ENCODE results near the gene LDB2. TPM values are rescaled to one million over a fixed set of nuclear protein-coding genes. Genes with fewer than 3 reads are reported as not detected.

Gene LDB2
- total and polyA plus RNA-seq, 4 donors = 11.0 to 128 (median 55.7) TPM

DNA sequence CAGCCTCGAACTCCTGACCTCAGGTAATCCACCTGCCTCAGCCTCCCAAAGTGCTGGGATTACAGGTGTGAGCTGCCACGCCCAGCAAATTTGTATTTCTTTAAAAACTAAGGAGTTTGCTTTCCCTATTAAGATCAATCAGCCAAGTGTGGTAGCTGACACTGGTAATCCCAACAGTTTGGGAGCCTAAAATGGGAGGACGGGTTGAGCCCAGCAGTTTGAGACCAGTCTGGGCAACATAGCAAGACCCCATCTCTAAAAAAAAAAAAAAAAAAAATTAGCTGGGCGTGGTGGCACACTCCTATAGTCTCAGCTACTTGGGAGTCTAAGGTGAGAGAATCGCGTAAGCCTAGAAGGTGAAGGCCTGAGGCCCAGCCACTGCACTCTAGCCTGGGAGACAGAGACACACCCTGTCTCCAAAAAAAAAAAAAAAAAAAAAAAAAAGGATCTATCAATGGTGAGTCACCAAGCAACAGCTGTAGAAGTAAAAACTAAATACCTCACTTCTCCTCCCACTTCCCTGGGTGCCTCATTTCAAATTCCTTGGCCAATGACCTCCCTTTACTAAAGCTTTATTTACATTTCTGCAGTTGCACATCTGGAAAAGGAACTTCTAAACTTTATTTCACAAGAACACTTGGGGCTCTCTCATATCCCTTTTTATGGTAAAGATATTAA, 54.5 kb downstream of the LDB2 start:
- WGBS, 2 donors = 92 to 96% methylated on average over 6 of the region's 6 CpGs
- H3K4me3 ChIP-seq (ENCODE audit: low read length in 2 of 2) = no peak overlapping the region
- H3K27ac ChIP-seq (ENCODE audit: low read depth in 1 of 2, low read length in 2 of 2) = no peak overlapping the region
- H3K27me3 ChIP-seq (ENCODE audit: control insufficient read depth in 1 of 2, insufficient read depth in 2 of 2, low read length in 1 of 2) = no peaks in the 10 kb centered on the region
- H3K36me3 ChIP-seq (ENCODE audit: control insufficient read depth in 1 of 2, insufficient read depth in 2 of 2, low read length in 1 of 2) = no peaks in the 10 kb centered on the region
- H3K9me3 ChIP-seq (ENCODE audit: control insufficient read depth, low read length) = peaks cover 2% of the 10 kb centered on the region
- intact Hi-C loops (cut with DNase I) = no loop called here
- ATAC-seq (ENCODE audit: low FRiP score) (no peak), DNase-seq (no peak)
- H3K4me1 ChIP-seq (ENCODE audit: control insufficient read depth in 1 of 2, insufficient read depth in 2 of 2, low read length in 2 of 2) = no peaks in the 10 kb centered on the region

DNA sequence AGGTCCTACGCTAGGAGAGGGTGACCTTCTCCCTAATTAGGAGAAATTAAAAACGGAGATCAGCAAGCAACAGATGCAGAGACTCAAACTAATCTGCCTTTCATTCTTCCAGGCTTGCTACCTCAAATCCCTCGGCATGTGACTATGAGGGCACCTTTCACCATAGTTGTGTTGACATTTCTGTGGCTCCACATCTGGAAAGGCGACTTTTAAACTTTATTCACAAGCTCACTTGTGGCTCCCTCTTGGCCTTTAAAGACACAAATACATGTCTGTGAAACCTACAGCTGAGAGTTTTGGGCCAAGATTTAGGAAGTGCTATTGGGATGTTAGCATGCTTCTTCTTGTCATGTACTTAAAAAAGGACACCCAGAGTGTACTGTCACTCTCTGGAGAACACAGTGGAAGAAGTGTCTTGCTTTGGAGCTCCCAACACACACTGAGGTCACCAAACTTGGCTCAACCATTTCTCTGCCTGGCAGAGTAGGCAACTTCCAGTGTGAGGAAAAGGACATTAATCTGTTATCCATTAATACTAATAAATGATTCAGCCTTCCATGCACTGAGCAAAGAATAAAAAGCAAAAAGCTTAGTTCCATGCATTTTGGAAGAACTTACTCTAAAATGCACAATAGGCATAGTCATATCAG, 60.1 kb downstream of the LDB2 start:
- DNase-seq (no peak), ATAC-seq (ENCODE audit: low FRiP score) (no peak)
- H3K9me3 ChIP-seq (ENCODE audit: control insufficient read depth, low read length) = no peaks in the 10 kb centered on the region

DNA sequence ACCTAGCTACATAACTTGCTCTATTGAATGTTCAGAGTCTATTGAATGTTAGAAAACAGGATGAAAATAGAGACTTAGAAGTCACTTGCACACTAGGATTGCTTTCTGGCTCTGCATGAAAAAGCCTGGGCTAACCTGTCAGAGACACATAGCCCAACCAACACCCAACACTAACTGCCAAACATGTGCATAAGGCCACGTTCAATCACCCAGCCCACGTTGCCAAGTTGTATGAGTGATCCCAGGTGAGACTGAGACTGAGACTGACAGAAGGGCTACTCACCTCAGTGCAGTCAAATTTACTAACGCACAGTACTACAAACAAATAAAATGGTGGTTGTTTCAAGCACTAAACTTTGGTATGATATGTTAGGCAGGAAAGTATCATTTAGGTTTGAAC, 61.0 kb downstream of the LDB2 start:
- Histone ChIP-seq H3K27ac (ENCODE audit: low read depth in 1 of 2, low read length in 2 of 2) (no peak overlapping the region), H3K9me3 (ENCODE audit: control insufficient read depth, low read length) (no peaks in the 10 kb centered on the region), H3K36me3 (ENCODE audit: control insufficient read depth in 1 of 2, insufficient read depth in 2 of 2, low read length in 1 of 2) (no peaks in the 10 kb centered on the region), H3K27me3 (ENCODE audit: control insufficient read depth in 1 of 2, insufficient read depth in 2 of 2, low read length in 1 of 2) (no peaks in the 10 kb centered on the region), H3K4me3 (ENCODE audit: low read length in 2 of 2) (no peak overlapping the region), H3K4me1 (ENCODE audit: control insufficient read depth in 1 of 2, insufficient read depth in 2 of 2, low read length in 2 of 2) (no peaks in the 10 kb centered on the region)
- DNase-seq (no peak), ATAC-seq (ENCODE audit: low FRiP score) (no peak)
- intact Hi-C loops (cut with DNase I) = no loop called here
- WGBS, 2 donors = 80 to 82% methylated on average over 3 of the region's 3 CpGs

More for the DNA sequence above, 60.1 kb downstream of the LDB2 start:
- Histone ChIP-seq H3K27ac (ENCODE audit: low read depth in 1 of 2, low read length in 2 of 2) (no peak overlapping the region), H3K4me1 (ENCODE audit: control insufficient read depth in 1 of 2, insufficient read depth in 2 of 2, low read length in 2 of 2) (no peaks in the 10 kb centered on the region), H3K36me3 (ENCODE audit: control insufficient read depth in 1 of 2, insufficient read depth in 2 of 2, low read length in 1 of 2) (no peaks in the 10 kb centered on the region), H3K27me3 (ENCODE audit: control insufficient read depth in 1 of 2, insufficient read depth in 2 of 2, low read length in 1 of 2) (no peaks in the 10 kb centered on the region), H3K4me3 (ENCODE audit: low read length in 2 of 2) (no peak overlapping the region)
- WGBS, 2 donors = 81 to 83% methylated on average over 4 of the region's 4 CpGs
- intact Hi-C loops (cut with DNase I) = no loop called here

DNA sequence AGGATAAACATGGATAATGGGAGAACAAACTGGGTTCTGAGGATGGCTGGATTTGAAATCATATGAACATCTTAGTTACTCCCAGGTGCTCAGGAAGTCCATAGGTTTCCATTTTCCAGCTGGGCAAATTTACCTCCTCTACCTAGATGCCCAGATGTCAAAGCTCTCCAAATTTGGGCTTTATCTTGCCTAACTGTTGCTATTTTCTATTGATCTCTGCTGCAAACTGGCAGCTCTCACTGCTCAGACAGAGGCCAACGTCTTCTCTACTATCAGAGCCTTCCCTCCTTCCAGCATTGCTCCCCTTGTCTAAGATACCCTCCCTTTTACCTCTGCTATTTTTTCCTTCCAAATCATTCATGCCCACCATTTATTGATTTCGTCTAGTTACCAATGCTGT, 62.1 kb downstream of the LDB2 start:
- ATAC-seq (ENCODE audit: low FRiP score) (no peak), DNase-seq (no peak)
- H3K4me1 ChIP-seq (ENCODE audit: control insufficient read depth in 1 of 2, insufficient read depth in 2 of 2, low read length in 2 of 2) = no peaks in the 10 kb centered on the region
- H3K9me3 ChIP-seq (ENCODE audit: control insufficient read depth, low read length) = no peaks in the 10 kb centered on the region
- intact Hi-C loops (cut with DNase I) = no loop called here
- 85 to 92% methylated on average over 2 of the region's 2 CpGs for WGBS, 2 donors
- no peak overlapping the region for H3K4me3 ChIP-seq (ENCODE audit: low read length in 2 of 2)
- no peak overlapping the region for H3K27ac ChIP-seq (ENCODE audit: low read depth in 1 of 2, low read length in 2 of 2)
- no peaks in the 10 kb centered on the region for H3K27me3 ChIP-seq (ENCODE audit: control insufficient read depth in 1 of 2, insufficient read depth in 2 of 2, low read length in 1 of 2)
- no peaks in the 10 kb centered on the region for H3K36me3 ChIP-seq (ENCODE audit: control insufficient read depth in 1 of 2, insufficient read depth in 2 of 2, low read length in 1 of 2)

DNA sequence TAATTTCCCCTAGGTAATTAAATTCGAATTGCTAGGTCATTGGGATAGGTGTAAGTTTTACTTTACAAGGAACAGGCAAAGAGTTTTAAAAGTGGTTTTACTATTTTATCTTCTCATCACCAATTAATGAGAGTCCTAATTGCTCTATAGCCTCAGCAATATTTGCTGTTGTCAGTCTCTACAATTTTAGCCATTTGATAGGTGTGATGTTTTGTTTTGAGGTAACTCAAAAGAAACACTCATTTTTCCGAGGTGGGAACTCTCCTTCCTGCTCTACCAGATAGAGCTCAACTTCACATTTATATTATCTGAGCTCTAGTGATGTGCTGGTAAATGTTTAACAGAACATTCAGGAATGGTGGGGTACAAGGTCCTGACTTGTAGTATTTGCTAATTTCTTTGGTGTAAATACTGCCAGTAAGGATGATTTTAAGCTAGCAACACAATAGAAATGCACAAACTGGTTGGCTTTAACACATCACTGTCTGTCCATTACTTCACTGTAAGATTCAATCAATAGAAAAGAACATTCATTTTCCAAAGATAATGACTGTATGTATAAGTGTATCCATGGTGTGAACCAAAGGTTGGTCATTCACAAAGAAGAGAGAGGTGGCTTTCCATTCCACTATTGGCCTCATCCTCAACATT, 62.7 kb downstream of the LDB2 start:
- H3K27ac ChIP-seq (ENCODE audit: low read depth in 1 of 2, low read length in 2 of 2) = no peak overlapping the region
- no peaks in the 10 kb centered on the region for H3K9me3 ChIP-seq (ENCODE audit: control insufficient read depth, low read length)
- H3K4me1 ChIP-seq (ENCODE audit: control insufficient read depth in 1 of 2, insufficient read depth in 2 of 2, low read length in 2 of 2) = no peaks in the 10 kb centered on the region
- DNase-seq = no peak
- H3K27me3 ChIP-seq (ENCODE audit: control insufficient read depth in 1 of 2, insufficient read depth in 2 of 2, low read length in 1 of 2) = no peaks in the 10 kb centered on the region
- H3K4me3 ChIP-seq (ENCODE audit: low read length in 2 of 2) = no peak overlapping the region
- intact Hi-C loops (cut with DNase I) = no loop called here
- 86 to 91% methylated on average over 2 of the region's 2 CpGs for WGBS, 2 donors
- H3K36me3 ChIP-seq (ENCODE audit: control insufficient read depth in 1 of 2, insufficient read depth in 2 of 2, low read length in 1 of 2) = no peaks in the 10 kb centered on the region
- ATAC-seq (ENCODE audit: low FRiP score) = no peak

DNA sequence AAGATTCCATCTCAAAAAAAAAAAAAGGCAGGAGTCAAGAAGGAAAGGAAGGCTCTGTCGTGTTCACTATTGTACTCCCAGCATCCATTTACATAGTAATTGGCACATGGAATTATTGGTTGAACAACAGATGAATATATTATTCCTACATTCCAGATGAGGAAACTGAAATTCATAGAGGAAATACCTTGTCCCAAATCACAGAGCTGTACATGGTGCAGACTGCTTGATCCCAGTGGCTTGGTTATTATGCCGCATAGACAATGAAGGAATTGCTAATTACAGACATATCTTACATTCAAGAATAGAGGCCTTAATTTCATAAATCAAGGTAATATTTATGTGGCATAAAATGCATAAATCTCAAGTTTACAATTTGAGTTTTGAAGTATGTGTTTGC, 63.6 kb downstream of the LDB2 start:
- H3K27me3 ChIP-seq (ENCODE audit: control insufficient read depth in 1 of 2, insufficient read depth in 2 of 2, low read length in 1 of 2) = no peaks in the 10 kb centered on the region
- intact Hi-C loops (cut with DNase I) = no loop called here
- ATAC-seq (ENCODE audit: low FRiP score) = no peak
- no peak overlapping the region for H3K27ac ChIP-seq (ENCODE audit: low read depth in 1 of 2, low read length in 2 of 2)
- no peak for DNase-seq
- H3K4me1 ChIP-seq (ENCODE audit: control insufficient read depth in 1 of 2, insufficient read depth in 2 of 2, low read length in 2 of 2) = no peaks in the 10 kb centered on the region
- H3K36me3 ChIP-seq (ENCODE audit: control insufficient read depth in 1 of 2, insufficient read depth in 2 of 2, low read length in 1 of 2) = no peaks in the 10 kb centered on the region
- no peak overlapping the region for H3K4me3 ChIP-seq (ENCODE audit: low read length in 2 of 2)
- no peaks in the 10 kb centered on the region for H3K9me3 ChIP-seq (ENCODE audit: control insufficient read depth, low read length)
- 96 to 97% methylated on average over 2 of the region's 2 CpGs for WGBS, 2 donors

DNA sequence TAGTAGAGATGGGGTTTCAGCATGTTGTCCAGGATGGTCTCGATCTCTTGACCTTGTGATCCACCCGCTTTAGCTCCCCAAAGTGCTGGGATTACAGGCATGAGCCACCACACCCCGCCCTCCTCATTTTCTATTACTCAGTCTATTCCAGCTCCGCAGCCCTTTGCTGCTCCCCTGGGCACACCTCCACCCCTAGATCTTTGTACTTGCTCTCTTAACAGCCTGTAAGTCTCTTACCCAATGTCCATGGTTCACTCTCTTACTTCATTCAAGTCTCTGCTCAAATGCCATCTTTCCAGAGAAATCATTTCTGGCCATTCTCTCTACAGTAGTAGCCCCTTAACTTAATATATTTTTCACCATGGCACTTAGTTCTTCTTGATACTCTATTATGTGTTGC, 64.7 kb downstream of the LDB2 start:
- WGBS, 2 donors = 96 to 98% methylated on average over 4 of the region's 4 CpGs
- ATAC-seq (ENCODE audit: low FRiP score) = no peak
- DNase-seq = no peak
- Histone ChIP-seq H3K9me3 (ENCODE audit: control insufficient read depth, low read length) (no peaks in the 10 kb centered on the region), H3K27me3 (ENCODE audit: control insufficient read depth in 1 of 2, insufficient read depth in 2 of 2, low read length in 1 of 2) (no peaks in the 10 kb centered on the region), H3K27ac (ENCODE audit: low read depth in 1 of 2, low read length in 2 of 2) (no peak overlapping the region), H3K36me3 (ENCODE audit: control insufficient read depth in 1 of 2, insufficient read depth in 2 of 2, low read length in 1 of 2) (no peaks in the 10 kb centered on the region), H3K4me3 (ENCODE audit: low read length in 2 of 2) (no peak overlapping the region), H3K4me1 (ENCODE audit: control insufficient read depth in 1 of 2, insufficient read depth in 2 of 2, low read length in 2 of 2) (no peaks in the 10 kb centered on the region)
- intact Hi-C loops (cut with DNase I) = no loop called here

DNA sequence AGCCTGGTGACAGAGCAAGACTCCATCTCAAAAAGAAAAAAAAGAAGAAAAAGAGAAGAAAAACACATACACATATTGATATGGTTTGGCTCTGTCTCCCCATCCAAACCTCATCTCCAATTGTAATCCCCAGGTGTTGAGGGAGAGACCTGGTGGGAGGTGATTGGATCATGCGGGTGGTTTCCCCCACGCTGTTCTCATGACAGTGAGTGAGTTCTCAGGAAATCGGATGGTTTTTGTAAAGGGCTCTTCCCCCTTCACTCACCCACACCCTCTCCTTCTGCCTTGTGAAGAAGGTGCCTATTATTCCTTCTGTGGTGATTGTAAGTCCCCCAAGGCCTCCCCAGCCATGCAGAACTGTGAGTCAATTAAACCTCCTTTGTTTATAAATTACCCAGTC, 68.4 kb downstream of the LDB2 start:
- 88 to 90% methylated on average over 3 of the region's 3 CpGs for WGBS, 2 donors
- no peaks in the 10 kb centered on the region for H3K36me3 ChIP-seq (ENCODE audit: control insufficient read depth in 1 of 2, insufficient read depth in 2 of 2, low read length in 1 of 2)
- DNase-seq (no peak), ATAC-seq (ENCODE audit: low FRiP score) (no peak)
- no peak overlapping the region for H3K4me3 ChIP-seq (ENCODE audit: low read length in 2 of 2)
- intact Hi-C loops (cut with DNase I) = no loop called here
- no peaks in the 10 kb centered on the region for H3K9me3 ChIP-seq (ENCODE audit: control insufficient read depth, low read length)
- H3K27ac ChIP-seq (ENCODE audit: low read depth in 1 of 2, low read length in 2 of 2) = no peak overlapping the region
- no peaks in the 10 kb centered on the region for H3K27me3 ChIP-seq (ENCODE audit: control insufficient read depth in 1 of 2, insufficient read depth in 2 of 2, low read length in 1 of 2)
- no peaks in the 10 kb centered on the region for H3K4me1 ChIP-seq (ENCODE audit: control insufficient read depth in 1 of 2, insufficient read depth in 2 of 2, low read length in 2 of 2)
